H4 (cell line): ENCODE data around the gene METAP1D. TPM values are rescaled to one million over a fixed set of nuclear protein-coding genes. Genes with fewer than 3 reads are reported as not detected.

Source experiments
- DNase-seq: peaks from one replicate; pipeline ENCODE4 v3.0.0-alpha.2; 2015; ENCODE audit warnings: low spot score
- total RNA-seq: library from RNA; depleted of rRNA; stranded (reverse); fragments of >200 nt; shearing (Covaris generic); gene quantifications from 2 replicates; pipeline ENCODE4 v1.2.3, GENCODE V29; 2014

The METAP1D gene
- total RNA-seq, 1 experiment from 2014 or later = 36.0 TPM

DNA sequence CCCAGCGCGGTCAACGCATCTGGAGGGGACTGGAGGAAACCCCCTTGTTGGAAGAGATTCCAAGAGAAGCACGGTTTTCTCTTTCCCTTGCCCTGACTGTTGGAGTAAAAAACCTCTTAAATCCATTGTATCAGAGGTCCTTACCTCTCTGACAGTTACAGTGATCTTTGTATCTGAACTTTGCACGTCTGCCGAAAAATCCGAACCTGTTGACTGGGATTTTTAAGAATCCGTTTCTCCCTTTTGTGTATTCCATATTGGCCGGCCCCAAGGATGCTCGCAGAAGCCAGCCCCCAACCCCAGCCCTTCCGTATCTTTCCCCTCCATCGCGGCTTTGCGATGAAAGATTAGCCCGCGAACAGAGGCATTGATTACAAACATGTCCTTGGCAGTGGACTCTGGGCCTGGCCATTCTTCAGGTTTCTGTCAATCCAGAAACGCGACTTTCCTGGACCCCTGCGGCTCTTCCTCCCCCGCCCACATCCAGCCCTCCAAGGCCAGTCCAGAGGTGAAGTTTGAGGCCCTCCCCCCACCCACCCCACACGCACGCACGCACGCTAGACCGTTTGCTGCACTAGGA is 81.0 kb downstream of the METAP1D start:
- DNase-seq = no peak

DNA sequence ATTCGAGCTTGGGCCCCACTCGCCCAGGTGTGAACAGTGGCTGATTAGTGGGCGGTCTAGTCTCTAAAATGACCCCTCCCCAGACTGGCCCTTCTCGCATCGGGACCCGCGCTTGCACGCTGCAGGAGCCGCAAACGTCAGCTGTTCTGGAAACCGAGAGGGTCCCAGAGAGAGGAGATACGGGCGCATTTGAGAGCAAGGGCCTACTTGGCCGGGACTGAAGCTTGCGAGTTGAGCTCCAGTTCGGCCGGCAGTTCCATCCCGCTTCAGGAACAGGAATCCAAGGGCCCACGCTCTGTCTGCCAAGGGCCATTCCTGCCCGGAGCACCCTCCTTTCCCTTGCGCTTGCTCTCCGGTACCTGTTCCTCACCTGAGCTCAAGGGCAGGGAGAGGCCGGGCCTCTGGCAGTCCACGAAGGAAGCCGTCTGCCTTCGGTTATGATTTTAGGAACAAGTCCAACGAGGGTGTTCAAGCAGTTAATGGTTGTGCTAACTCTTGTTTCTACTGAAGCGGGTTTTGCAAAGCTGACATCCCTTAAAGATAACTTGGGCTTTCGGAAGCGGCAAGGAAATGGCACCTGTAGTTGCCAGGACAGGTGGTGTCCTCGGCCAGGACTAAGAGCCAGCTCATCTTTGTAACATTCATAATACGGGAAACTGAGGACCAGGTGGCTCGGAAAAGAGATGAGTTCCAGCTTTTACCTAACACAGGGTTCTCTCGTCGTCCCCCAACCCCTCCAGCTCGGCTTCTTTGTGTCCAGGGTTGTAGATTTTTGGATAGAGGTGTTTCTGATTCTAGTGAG is 81.7 kb downstream of the METAP1D start:
- no peak for DNase-seq

DNA sequence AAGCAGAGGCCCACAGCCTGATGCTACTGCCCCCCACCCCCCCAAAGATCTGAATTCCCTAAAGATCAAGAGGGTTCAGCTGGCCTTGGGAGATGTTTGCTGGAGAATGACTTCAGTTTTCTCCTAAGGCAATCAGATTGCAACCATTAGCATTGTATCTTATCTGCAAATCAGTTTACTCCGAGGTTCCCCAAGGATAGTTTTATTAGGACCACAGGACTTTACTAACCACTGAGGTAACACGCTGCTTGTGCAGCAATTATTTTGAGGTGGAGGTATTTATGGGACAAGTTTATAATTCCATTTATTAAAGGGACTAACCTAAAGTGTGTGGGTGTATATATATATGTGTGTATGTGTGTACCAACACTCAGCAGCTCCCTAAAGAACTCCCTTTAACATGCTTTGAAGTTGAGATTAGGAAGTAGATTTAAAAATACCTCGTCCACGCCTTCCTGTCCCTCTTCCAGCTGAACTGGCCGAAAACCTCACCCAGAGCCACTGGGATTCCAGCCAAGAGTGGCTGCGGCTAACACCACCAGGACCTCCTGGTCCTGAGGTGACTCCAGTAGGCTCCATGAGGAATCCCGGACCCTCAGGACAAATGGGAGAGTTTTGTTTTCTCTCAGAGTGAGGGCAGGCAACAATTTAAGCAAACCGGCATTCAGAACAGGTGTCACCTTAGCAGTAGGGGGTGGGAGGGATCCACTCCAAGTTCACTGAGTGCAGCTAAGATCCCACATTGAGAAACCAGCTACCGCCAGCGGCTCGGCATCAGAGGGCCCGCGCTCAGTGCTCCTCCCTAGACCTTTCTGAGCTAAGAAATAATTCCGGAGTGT is 82.6 kb downstream of the METAP1D start:
- DNase-seq = no peak

DNA sequence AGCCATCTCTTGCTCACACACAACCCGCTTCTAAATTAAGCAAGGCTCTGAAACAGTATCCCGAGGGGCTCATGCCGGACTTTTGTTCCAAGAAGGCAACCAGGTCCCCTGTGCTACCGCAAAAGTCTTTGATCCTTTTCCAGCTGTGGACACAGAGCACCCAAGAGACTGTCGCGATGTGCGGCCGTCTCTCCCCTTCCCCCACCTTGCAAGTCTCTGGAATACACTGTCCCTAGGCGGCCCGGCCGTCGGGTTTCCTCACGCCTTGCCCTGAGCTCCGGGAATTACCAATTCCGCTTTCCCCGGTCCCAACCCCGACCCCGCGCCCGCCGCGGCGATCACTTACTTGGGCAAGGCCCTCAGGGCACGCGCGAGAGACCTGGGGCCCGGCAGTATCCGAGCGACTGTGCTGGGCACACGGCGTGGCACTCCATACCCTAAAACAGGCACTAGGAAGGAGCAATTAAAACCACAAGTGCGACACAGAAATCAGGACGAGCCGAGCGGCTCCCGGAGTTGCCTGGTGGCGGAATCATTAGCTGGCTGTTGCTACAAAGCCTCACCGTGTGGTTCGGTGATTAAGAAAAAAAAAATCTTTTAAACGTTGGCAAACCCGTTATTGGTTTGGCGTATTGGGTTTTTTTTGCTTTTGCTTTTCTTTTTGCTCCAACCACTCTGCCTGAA is 83.3 kb downstream of the METAP1D start:
- no peak for DNase-seq

DNA sequence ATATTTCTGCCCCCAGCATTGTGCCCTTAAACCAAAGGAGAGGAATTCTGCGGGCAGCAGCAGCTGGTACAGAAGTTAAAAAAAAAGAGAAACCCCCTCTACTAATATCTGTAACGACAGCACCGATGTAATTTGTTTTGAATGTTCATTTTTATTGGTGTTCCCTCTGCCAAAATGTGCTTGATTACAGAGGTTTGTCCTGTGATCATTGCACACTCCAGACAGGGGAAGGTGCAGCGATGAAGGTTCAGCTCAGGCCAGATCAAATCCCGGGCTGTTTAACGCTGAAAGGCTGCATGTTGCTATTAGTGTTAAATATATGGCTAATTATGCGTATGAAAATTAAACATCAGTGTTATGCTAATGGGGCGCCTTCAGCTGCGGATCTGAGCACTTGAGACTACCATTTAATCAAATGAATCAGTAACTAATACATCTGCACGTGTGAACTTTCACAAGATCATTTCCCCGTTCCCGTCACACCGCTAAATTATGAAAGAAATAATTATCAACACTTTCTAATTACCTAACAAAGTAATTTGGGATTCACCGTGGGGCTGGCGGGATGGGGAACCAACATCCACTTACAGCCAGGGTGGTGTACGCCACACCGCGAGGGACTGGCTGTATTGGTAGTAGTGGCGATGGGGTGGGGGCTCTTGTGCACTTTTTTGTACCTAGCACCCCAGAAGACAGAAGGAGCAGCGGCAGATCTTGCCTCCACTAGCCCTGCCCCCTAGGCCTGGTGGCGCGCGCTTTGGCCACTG is 84.1 kb downstream of the METAP1D start:
- no peak for DNase-seq

DNA sequence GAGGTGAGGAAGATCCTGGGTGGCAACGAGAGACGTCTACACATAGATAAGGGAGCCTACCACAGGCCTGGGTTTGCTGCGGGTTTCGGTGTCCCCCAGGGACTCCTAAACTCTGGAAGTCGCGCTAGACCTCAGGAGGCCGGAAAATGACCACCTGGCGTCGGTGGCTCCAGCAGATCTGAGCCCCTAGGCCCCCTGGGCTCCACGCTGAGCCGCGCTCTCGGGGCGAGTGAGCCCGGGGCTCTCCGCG is 84.6 kb downstream of the METAP1D start:
- DNase-seq = peak; percentile 27

DNA sequence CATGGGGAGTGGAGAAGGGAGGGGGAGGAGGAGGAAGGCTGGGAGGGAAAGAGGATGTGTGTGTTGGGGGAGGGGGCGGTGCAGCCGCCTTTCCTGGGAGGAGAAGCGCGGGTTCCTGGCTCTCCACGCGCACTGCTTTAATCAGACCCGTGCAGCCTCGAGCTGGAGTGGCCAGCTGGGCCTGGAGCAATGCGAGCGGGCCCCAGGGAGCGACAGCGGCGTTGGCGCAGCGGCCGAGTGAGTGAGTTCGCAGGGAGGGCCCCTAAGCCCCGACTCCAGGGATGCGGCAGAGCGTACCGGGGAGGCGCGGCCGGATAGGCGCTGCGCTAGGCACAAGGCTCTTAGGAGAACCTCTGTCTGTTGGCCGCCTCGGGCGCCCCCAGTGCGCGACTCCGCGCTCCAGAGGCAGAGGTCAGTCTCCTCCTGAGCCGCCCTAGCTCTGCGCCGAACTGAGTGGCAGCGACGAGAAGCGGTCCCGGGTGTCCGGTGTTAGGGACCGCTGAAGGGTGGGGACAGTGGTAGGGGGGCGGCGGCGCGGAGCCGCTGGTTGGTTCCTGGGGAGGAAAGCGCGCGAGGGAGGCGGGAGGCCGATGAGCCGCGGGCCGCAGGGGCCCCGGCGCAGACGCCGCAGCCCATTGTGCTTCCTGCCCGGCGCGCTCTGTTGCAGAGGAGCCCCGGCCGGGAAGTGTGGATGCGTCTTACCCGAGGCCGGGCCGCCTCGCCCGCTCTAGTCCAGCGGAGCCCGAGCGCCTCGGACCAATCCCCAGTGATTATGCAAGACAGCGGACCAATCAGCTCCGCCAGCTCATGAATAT is 85.1 kb downstream of the METAP1D start:
- DNase-seq = peak; percentile 94

DNA sequence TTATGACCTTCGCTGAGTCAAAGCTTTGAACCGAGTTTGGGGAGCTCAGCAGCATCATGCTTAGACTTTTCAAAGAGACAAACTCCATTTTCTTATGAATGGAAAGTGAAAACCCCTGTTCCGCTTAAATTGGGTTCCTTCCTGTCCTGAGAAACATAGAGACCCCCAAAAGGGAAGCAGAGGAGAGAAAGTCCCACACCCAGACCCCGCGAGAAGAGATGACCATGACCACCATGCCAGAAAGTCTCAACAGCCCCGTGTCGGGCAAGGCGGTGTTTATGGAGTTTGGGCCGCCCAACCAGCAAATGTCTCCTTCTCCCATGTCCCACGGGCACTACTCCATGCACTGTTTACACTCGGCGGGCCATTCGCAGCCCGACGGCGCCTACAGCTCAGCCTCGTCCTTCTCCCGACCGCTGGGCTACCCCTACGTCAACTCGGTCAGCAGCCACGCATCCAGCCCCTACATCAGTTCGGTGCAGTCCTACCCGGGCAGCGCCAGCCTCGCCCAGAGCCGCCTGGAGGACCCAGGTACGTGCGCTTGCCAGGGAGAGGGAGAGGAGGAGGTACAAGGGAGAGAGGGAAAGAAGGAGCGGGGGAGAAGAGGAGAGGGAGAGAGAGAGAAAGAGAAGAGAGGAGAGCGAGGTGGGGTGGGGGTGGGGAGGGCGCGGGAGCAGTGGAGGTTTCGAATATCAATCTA is 85.9 kb downstream of the METAP1D start, which contains the start of gene DLX1:
DLX1 (plus strand) TSS at position 48 of the 700 bp plus-strand sequence; CDS start at position 219, 171 bp downstream.
- DNase-seq = no peak

DNA sequence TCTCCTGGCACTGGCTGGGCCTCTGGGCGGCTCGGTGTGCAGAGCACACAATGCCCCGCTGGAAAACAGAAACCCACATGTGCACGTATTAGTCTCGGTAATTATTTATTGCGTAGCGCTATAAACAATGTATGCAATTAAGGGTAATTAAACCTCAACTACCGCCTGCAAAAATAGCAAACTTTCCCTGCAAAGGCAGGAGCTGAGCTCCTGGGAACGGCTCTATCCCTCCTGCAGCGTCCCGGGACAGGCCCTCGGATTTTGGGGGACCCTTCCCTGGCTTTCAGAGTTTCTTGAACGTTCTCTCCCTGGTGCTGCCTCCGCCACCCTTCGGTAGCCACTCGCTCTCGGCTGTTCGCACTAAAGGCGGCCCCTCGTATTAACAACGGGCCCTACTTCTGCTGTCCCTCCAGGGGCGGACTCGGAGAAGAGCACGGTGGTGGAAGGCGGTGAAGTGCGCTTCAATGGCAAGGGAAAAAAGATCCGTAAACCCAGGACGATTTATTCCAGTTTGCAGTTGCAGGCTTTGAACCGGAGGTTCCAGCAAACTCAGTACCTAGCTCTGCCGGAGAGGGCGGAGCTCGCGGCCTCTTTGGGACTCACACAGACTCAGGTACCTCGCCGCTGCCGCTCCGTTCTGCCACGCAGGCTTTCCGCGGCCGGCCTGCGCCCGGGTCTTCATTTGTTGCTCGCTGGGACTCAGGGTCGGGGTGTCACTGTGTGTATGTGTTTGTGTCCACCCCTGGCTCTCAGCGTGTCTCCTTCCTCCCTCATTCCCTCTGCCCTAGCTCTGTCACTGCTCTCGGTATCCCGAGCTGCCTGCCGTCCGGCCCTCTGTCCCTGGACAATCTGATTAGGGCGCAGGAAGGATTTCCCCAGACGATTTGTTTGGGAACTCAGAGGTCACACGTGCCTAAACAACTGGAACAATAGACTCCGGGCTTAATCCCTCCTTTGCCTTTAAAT is 86.8 kb downstream of the METAP1D start:
- peak; percentile 30 for DNase-seq

DNA sequence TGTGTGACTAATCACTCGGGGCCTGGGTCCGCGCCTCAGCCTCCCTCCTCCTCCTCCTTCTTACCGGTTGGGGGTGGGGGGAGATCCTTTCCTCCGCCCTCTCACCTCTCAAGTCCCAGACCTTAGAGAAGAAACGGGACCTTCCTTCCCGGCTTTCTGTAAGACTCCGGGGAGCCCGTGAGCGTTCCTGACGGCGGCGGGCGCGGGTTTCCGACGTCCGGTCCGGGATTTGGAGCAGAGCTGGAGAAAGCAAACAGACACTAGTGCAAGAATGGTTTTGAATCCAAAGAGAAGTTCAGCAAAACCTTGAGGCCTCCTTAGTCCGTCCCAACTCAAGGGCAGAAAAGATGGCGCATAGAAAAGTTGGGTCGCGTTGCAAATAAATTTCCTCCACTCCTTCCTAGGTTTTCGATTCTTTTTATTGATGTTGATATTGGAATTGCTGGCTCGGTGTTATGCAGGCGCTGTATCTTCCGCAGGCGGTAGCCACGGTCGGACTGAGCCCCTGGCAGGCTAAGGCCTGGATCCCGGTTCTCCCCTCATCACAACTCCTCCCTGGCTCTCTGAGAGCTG is 87.5 kb downstream of the METAP1D start:
- no peak for DNase-seq

DNA sequence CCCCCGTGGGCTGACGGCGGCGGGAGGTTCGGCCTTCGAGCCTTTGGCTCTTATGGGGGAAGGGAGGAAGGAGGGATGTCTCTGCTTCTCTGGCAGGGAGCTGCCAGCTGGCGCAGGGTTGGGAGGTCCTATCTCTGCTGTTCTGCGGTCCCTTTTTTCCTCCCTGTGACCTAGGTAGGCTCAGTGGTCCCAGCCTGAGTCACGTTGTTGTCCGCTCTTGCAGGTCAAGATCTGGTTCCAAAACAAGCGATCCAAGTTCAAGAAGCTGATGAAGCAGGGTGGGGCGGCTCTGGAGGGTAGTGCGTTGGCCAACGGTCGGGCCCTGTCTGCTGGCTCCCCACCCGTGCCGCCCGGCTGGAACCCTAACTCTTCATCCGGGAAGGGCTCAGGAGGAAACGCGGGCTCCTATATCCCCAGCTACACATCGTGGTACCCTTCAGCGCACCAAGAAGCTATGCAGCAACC is 88.1 kb downstream of the METAP1D start:
- no peak for DNase-seq

DNA sequence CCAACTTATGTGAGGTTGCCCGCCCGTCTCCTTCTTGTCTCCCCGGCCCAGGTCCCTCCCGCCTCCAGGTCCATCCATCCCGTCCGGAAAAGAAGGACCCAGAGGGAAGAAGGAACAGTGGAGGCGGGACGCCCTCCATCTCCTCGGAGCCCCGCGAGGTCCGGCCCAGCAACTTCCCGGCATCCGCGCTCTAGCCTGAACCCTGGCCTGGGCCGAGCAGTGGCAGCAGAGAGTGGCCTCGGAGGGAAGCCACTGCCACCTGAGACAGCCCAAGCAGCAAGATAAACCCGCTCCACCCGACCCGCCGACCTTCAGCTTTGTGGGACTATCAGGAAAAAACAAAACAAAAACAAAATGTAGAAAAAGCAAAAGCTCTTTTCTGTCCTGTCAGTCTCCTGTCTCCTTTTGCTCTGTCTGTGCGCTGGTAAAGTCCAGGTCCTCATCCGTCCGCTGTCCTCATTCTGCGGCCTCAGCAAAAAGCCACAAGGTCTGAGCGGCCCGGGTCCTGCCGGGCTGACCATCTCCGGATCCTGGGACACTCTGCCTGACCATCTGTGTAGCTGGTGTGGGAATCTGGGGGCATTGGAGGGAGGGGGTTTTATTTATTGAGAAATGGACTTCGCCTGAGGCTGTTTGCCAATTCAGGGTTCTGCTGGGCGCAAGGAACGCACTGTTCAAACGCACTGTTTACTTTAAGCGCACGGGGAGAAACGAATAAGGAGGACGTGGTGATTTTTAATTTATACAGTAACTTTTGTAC is 88.7 kb downstream of the METAP1D start:
- no peak for DNase-seq

DNA sequence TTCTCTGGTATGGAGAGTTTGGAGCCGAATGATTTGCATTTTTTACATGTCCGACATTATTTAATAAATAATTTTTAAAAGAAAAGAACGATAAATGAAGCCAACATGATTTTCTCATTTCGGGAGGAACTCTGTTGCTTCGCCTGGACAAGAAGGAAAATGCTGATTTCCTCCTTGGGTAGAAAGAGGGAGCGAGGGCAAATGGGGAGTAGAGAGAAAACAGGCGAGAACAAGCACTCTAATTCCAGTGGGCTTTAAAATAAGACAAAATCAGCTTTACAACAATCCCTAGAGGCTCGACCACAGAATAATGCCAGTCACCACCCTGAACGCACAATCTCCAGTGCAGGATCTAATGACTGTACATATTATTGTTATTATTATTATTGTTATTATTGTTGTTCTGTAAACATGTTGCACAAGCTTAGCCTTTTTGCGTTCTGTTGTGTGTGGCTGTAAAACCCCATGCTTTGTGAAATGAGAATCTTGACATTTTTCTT is 89.3 kb downstream of the METAP1D start:
- no peak for DNase-seq

DNA sequence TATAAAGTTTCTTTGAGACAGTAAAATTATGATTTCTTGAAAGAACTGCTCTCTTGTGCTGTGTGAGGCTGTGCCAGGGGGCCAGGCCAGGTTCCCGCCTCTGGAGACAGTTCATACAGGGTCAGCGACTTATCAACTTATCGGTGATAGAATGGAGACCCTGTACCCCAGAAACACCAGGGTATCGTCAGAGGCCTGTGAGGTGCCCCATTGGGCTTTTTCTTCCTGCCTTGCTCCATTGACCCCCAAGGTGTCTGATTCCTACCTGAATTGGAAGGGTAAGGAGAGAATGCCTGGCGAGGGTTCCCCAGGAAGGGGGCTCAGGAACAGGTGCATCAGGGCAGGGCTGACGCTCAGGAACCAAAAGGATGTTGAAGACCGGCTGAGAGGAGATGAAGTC is 89.9 kb downstream of the METAP1D start:
- no peak for DNase-seq

DNA sequence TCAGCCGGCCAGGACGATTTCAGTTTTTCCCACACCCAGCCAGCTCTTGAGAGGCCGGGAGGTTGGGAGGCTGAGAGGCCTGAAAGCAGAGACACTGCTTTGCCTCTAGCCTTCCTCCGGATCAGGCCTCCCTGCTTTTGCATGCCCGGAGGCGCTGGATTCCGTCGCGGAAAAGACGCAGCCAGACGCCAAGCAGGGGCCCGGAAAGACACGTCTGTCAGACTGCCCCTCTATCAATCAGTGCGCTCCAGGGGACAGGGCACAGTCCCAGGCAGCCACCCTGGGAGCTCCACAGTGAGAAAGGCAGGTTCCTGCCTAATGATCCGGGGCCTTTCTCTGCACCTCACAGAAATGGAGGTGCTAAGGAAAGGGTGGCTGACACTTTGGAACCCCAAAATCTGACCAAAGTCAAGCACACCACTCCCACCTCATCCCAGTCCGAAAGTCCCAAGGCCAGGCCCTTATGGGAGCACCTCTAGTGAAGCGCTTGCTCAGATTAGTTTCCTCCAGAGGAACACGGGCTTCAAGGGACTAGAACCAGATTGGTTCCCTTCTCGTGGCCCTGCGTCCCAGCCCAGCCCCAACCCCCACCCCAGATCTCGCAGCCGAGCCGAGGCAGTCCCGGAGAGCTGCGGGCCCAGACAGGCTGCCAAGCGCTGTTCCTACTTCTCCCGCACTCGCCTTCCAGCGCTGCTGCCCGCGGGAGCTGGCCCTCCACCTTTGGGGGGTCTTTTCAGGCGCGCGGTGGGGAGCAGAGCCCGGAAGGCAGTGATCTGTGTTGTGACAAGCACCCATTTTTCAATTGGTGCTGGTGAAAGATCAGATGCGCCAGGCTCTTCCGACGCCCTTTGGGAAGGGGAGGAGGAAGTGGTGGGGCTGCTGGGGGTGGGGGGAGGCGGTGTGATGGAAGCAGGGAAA is 90.5 kb downstream of the METAP1D start:
- DNase-seq = no peak

DNA sequence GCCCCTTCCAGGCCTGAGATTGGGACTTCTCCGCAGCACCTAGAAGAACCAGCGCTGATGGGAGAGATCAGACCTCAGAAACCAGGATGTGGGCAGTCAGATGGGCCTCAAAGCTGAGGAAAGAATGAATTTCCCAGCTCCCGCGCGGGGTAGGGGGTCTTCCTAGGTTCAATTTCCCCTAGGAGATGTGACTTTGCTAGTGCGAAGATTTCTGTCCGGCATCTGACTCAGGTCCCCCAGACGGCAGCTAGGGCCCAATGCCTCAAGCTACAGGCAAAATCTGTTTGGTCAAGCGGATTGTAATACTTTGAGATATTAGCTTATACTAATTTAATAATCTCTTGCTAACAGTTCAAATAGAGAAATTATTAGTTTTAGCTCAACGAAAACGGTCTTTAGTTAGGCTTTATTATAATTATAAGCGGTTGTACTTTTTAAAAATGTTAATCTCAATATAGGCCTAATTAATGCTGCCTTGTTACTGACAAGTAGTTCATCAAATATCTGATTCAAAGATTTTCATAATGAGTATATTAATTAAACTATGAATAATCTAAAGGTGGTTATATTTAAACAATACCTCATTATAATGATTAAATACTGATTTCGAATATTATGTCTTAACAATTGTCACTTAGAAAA is 91.4 kb downstream of the METAP1D start:
- no peak for DNase-seq
